LHCN-M2 (cell line): ENCODE data around the gene NR3C1. TPM values are rescaled to one million over a fixed set of nuclear protein-coding genes. Genes with fewer than 3 reads are reported as not detected.

Experiments used
- DNase-seq: peaks from one replicate; pipeline ENCODE4 v3.0.0-alpha.2; 2012; ENCODE audit warnings: low read depth
- total RNA-seq: library from RNA; depleted of rRNA; stranded (reverse); fragments of >200 nt; gene quantifications from 2 replicates; pipeline ENCODE4 v1.2.3, GENCODE V29; 2014

The NR3C1 gene
- total RNA-seq, 1 experiment from 2014 or later = 47.1 TPM

DNA sequence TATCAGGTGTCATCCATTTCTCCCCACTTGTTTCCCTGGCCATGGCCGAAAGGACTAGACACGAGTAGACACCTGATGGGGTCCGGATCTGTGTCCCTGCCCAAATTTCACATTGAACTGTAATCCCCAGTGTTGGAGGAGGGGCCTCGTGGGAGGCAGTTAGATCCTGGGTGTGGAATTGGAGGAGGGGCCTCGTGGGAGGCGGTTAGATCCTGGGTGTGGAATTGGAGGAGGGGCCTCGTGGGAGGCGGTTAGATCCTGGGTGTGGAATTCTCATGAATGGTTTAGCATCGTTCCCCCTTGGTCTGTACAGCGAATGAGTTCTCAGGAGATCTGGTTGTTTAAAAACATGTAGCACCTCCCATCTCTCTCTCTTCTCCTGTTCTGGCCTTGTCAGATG is 165.8 kb downstream of the NR3C1 start:
- no peak for DNase-seq

DNA sequence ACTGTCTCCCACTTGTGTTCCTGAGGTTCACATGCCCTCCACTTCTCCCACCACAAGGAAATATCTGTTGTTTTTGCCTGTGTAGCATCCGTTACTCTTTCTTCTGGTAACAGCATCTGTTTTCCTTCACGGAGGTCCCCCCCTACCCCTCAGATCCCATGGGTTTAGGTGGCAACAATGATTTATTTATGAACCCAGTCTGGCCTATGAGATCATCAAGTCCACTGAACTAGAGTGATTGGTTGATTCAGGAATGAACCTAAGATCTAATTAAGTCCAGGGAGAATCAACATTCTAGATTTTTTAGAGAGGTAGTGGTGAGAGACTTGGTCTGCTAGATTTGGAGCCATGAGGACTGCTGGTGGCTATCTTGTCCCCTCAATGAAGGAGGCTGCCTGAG is 166.8 kb downstream of the NR3C1 start:
- no peak for DNase-seq

DNA sequence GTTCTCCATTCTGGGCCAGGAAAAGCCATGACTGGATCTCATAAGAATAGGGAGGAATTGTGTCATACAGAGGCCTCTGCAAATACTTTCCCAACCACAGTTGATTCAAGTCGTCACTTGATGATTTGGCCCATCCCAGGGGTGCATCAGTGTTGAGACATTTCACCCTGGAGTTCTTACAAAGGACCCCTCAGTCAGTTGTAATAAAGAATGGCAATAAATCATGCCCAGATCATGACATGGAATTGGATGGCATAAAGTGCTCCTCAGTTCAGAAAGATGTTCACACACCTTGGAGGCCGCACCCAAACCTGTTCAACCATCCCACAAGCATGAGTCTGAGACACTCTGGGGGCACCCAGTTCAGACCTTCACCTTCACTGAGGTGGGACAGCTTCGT is 168.1 kb downstream of the NR3C1 start:
- peak; percentile 54 for DNase-seq

DNA sequence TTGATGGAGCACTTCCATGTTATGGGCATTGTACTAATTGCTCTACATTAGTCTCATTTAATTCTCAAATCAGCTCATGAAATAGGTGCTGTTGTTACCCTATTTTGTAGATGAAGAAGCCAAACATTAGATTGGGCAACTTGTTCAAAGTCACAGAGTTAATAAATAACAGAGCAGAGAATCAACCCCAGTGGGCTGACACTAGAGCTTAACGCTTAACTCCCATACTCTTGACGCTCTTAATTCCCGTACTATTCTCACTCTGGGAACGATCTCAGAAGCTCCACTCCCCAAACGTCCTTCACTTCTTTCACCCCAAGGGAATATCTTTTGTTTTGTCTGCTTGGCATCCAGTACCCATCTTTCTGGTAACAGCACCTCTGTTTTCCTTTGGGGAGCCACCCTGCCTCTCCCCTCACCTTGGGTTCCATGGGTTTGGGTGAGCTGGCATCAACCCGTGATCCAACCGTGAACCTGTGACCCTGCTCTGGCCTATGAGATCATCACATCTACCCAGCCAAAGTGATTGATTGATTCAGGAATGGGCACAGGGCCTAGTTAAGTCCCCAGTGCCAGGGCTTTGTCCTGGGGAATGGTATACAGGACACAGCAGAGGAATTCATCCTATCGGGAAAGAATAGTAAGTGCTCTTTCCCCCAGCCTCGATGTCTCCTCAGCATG is 169.2 kb downstream of the NR3C1 start:
- DNase-seq = no peak

DNA sequence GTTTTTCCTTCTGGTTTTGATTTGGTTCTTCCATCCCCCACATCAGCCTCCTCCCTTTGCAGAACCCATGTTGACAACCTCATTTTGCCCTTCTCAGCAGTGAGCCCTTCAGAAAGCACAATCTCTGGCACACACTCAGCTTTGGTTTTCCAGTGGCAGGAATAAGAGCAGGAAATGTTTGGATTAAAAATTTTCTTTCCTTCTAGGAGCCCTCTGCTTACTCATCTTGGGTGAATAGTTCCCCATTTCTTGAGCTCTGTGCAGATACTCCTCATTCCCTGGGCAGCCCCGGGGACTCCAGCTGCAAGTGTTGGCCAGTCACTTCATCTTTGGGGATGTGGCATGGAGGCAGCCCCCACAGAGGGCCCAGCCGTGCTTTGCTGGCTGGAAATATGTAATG is 170.5 kb downstream of the NR3C1 start:
- no peak for DNase-seq

DNA sequence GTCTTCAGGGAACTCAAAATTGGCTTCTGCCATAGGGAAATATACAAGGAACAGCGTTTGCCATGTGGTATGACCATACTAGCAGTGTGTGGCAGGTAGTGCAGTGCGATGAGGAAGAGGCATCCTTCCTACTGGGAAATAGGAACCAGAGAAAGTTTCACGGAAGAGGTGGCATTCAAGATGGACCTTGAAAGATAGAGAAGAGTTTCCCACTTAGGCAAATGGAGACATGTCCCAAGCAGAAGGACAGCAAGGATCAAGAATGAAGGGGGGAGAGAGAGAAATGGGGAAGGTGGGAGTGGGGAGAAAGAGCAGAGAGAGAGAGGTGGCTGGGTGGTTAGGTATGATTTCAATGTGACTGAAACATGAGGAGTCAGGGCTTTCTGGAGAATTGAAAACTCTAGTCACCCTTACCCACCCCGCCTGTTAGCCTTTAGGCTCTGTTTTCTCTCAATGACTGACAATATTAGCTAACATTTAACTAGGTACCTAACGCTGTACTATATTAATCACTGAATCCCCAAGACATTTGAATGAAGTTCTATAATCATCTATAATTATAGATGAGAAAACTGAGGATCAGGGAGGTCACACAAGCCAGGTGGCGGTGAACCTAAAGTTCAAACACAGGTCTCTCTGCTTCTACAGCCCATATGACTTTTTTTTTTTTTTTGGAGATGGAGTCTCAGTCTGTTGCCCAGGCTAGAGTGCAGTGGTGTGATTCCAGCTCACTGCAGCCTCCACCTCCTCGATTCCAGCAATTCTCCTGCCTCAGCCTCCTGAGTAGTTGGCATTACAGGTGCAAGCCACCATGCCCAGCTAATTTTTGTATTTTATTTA is 171.3 kb downstream of the NR3C1 start:
- DNase-seq = no peak

DNA sequence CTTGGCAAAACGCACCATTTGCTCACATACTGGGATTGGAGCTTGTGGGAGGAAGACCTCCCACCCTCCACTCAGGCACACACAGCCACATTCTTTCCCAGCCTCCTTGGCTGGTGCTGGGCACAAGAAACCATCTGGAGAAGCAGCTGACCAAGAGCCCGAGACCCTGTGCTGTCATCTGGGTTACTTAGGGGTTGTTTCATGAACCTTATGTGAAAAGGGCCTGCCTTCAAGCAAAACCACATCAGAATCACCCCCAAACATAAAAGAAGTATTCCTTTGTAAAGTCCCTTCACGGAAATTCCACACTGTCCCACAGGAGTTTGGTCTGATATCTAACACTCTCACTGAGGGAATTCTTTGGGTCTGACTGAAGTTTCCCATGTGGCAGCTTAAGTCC is 172.1 kb downstream of the NR3C1 start:
- peak; percentile 65 for DNase-seq

DNA sequence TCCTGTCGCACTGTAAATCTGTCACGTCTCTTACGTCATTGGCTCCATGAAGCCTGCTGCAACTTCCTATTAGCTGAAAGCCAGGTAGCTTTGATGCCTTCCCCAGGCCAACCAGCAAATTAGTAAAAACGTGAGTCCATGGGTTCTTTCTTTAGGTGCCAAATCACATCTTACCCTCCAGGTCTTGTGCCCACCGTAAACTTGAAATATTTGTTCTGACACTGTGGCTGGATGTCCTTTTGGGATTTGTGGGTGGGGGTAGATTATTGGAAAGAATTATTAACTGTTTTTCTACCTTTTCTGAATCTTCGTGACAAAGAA is 172.8 kb downstream of the NR3C1 start:
- DNase-seq = no peak

DNA sequence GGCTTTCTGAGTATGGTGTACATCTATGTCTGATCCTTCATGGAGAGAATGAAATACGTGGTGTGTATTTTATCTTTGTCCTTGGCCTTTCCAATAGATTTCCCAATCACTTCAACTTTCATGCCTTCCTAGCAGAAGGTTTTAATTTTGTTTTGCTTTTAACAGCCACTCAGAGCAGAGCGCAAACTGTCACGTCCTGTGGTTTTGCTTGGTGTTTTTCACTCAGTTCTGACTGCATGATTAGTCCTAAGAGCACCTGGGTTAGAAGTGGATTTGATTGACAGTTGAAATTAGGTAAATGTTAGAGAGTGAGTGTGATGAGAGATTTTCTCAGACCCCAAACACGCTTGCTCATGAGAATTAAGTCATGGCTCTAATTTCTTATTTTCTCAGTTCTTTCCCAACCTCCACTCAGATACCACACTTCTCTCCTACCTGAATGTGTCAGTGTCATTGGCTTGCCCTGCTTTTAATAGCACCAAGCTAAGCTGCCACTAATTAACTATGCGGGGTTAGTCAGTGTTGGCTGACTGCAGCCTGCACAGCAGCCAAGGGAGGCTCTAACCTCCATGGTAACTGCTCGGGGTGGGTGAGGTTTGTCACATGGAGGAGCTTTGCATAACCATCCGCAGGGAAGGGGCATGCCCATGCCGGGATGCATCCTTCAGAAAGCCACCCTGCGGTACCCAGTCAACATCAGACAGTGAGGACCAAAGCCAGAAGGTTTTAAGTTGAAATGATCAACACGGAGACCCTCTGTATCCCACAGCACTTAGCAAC is 173.4 kb downstream of the NR3C1 start:
- no peak for DNase-seq

DNA sequence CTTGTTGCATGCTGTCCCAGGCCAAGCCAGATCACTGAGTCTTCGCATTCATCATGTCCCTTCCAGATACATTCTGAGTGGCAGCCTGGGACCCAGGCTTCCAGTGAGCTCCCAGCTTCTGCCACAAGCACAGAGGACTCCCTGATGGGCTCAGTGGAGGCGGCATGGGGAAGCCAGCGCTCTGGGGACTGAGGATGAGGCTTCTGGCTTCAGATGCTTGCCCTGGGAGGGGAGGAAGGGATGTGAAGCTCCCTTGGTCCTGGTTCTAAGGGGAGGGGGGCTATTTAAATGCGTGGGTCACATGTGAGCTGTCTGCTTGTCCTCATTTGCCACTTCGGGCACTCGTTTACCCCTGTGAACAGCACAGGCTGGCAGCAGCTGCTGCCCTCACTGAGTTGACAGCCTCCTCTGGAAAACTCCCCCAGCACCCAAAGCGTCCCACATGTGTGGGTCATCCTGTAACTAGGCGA is 174.0 kb downstream of the NR3C1 start:
- DNase-seq = no peak

DNA sequence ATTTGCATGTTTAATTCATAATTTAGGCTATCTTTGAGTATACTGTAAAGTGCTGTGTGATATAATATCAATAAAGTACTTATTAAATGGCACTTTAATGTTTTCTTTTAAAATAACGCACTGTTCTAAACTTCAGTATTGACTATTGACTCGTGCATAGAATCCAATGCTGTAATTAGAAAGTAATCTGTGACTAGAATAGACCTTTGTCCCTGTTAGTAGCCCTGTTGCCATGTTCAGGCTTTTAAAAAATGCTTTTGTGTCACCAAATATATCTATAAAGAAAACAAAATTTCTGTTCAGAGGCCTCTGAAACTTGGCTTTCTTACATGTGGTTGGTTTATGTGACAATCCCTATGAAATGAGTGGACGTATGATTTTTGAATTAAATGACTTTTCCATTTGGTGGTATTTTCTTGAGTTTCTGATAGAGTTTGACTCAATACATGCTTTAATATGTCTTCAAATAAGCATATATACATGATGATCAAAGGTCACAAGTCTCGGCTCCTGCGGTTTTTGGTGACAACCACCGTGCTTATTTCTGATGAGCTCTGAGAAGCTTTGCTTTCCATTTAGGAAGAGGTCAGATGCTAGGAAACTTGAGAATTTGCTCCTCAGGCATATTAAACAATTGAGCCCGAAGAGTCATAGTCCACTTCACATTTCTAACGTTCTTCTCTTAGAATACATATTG is 174.7 kb downstream of the NR3C1 start:
- no peak for DNase-seq
